ENCODE measurements around the gene UBL3. TPM values are rescaled to one million over a fixed set of nuclear protein-coding genes. Genes with fewer than 3 reads are reported as not detected.
A peak's percentile ranks its signal among the peaks of the same experiment; 100 is the strongest.

Gene UBL3
- total RNA-seq, 3 donors from 2014 or later, result 12.3 to 14.1 (median 14.1) TPM

DNA sequence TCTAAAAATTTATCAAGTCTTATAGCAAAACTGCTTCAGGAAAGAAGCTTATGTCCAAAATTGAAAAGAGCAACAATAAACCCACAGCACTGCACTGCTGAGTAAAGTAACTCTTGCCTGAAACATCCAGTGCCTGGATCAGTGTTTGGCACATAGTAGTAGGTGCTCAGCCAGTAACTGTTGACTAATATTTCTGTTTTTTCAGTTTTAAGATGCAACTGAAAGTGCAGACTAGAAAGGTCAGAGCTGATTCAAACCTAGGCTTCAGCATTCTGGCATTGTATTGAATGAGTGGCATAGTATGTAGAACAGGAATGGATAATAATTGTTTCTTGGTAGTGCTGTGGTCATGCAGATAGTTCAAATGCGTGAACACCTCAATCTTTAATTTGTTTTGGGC is 67.6 kb downstream of the UBL3 start:
- H3K4me1 Mint-ChIP-seq (ENCODE audit: low read depth), result peaks cover 27% of the 10 kb centered on the region
- DNase-seq, result no peak

DNA sequence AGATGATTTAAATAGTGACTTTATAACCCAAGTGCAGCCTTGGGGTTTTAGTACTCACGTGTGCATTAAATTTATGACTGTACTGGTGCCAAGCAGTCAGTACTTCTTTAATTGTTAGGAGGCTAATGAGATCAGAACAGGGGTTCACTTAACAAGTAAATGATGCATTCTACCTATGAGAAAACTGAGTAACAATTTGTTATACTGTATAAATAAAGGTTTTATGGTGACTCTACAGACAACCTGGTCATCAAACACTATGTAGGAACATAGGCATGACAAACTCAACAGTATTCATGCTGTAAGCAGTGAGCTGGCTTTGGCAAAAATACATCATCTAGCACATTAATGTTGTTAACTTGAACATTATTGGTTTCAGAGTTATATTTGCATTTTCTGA is 75.6 kb downstream of the UBL3 start:
- Mint-ChIP-seq H3K4me3 (no peak overlapping the region), H3K27me3 (ENCODE audit: low read depth) (no peaks in the 10 kb centered on the region), H3K9me3 (no peaks in the 10 kb centered on the region), H3K36me3 (ENCODE audit: insufficient read depth) (peaks cover 5% of the 10 kb centered on the region), H3K4me1 (ENCODE audit: low read depth) (peaks cover 4% of the 10 kb centered on the region)
- DNase-seq (no peak), ATAC-seq (peak in 1 of 2 donors; percentile 32)

More for the DNA sequence above, 67.6 kb downstream of the UBL3 start:
- no peak overlapping the region for H3K4me3 Mint-ChIP-seq
- H3K27me3 Mint-ChIP-seq (ENCODE audit: low read depth), result no peaks in the 10 kb centered on the region
- ATAC-seq, result peak; percentile 96 to 98
- H3K9me3 Mint-ChIP-seq, result no peaks in the 10 kb centered on the region
- no peaks in the 10 kb centered on the region for H3K36me3 Mint-ChIP-seq (ENCODE audit: insufficient read depth)

DNA sequence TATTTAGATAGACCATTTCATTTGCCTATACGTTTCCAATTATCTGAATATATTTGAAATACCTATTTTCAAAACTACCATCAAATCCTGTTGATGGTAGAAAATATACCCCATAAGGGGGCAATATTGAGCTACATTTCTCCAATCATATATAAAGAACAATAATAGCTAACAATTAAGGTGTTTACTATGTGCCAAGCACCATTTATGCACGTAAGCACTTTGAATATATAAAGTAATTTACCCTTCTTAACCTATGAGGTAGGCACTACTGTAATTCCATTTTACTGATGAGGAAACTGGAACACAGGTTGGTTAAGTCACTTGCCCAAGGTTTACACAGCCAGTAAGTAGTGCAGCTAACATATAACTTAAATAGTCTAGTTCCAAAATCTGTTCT is 79.2 kb downstream of the UBL3 start:
- Mint-ChIP-seq H3K36me3 (ENCODE audit: insufficient read depth) (peaks cover 8% of the 10 kb centered on the region), H3K4me1 (ENCODE audit: low read depth) (peaks cover 2% of the 10 kb centered on the region), H3K9me3 (no peaks in the 10 kb centered on the region), H3K4me3 (no peak overlapping the region), H3K27me3 (ENCODE audit: low read depth) (no peaks in the 10 kb centered on the region)
- no peak for DNase-seq
- no peak for ATAC-seq

DNA sequence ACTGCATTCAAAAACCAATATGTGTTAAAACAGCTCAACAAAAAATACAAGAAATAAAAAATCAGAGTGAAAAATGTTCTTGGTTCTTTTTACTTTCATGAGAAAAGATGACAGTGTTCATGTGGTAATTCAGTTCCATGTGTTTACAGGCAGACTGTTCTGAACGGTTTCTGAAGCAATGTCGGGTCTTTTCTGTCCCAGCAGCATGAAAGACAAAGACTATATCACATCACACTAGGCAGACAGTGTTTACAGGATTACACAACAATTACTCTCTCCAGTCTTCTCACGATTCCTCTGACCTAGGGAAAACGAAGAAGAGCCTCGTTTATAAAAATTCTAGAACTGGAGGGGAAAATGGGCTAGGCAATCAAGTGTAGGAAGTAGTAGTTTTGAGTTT is 83.4 kb downstream of the UBL3 start:
- Mint-ChIP-seq H3K27me3 (ENCODE audit: low read depth) (no peaks in the 10 kb centered on the region), H3K4me1 (ENCODE audit: low read depth) (peaks cover 17% of the 10 kb centered on the region), H3K36me3 (ENCODE audit: insufficient read depth) (peaks cover 7% of the 10 kb centered on the region), H3K4me3 (no peak overlapping the region), H3K9me3 (no peaks in the 10 kb centered on the region)
- ATAC-seq, result no peak
- no peak for DNase-seq

DNA sequence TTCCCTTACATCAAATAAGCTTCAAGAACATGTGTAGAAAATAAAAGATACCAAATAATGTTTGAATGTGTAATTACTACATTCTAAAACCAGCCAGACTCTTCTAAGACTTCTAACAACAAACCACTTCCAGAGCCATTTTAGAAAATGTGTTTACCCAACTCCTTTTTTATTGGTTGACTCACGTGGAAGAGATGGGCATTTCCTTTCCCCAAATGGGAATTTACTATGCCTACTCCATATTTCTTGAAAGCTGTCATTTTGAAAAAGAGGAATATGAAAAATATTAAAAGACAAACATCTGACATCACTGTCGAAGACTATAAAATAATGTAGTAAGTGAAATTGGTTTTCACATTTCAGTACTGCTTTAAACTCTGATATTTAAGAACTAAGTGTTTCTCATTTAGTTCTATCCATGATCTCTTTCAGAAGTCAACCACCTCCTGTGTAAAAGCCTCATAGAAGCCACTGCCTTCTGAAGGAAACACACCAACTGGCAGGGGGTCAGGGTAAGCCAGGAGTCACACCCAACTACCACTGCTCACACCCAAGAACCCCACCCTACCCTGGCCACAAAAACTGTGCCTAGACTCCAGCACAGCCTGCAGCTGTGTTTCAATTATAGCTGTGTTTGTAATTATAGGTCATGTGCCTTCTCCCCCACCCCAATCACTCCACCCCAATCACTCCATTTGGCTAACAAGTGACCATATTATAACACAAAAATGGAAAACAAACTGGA is 86.8 kb downstream of the UBL3 start:
- ATAC-seq (peak in 1 of 2 donors; percentile 21), DNase-seq (no peak)
- H3K36me3 Mint-ChIP-seq (ENCODE audit: insufficient read depth), result peaks cover 7% of the 10 kb centered on the region
- H3K4me3 Mint-ChIP-seq, result no peak overlapping the region
- H3K4me1 Mint-ChIP-seq (ENCODE audit: low read depth), result peaks cover 25% of the 10 kb centered on the region
- no peaks in the 10 kb centered on the region for H3K27me3 Mint-ChIP-seq (ENCODE audit: low read depth)
- peaks cover 8% of the 10 kb centered on the region for H3K9me3 Mint-ChIP-seq

DNA sequence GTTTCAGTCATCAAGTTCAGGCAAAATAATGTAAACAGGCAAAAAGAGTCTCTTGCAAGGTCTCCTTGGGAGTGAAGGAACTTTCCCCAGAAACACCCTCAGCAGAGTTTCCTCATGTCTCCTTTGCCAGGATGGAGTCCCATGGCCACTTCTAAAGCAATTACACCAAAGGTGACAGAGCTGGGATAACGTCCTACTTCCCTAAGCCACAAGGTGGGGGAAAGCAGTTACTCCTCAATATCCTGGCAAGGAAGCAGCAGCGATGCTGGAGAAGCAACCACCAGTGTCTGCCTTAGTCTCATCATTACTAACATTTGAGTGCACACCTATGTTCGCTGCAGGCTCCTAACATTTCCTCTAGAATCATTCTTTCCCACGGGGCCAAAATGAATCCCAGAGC is 88.6 kb downstream of the UBL3 start:
- ATAC-seq, result no peak
- Mint-ChIP-seq H3K36me3 (ENCODE audit: insufficient read depth) (peaks cover 4% of the 10 kb centered on the region), H3K4me1 (ENCODE audit: low read depth) (peaks cover 28% of the 10 kb centered on the region), H3K9me3 (peaks cover 8% of the 10 kb centered on the region), H3K27me3 (ENCODE audit: low read depth) (no peaks in the 10 kb centered on the region), H3K4me3 (no peak overlapping the region)
- no peak for DNase-seq

DNA sequence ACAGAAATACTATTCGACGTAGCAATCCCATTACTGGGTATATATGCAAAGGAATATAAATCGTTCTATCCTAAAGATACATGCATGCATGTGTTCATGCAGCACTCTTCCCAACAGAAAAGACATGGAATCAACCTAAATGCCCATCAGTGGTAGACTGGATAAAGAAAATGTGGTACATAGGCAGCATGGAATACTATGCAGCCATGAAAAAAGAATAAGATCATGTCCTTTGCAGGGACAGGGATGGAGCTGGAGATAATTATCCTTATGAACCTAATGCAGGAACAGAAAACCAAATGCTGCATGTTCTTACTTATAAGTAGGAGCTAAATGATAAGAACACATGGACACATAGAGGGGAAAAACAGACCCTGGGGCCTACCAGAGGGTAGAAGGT is 89.3 kb downstream of the UBL3 start:
- no peak for ATAC-seq

DNA sequence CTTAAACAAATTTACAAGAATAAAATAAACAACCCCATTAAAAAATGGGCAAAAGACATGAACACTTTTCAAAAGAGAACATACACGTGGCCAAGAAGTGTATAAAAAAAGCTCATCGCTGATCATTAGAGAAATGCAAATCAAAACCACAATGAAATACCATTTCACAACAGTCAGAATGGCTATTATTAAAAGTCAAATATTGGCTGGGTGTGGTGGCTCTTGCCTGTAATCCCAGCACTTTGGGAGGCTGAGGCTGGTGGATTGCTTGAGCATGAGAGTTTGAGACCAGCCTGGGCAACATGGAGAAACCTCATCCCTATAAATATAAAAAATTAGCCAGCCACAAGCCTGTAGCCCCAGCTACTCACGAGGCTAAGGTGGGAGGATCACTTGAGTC is 89.9 kb downstream of the UBL3 start:
- Mint-ChIP-seq H3K4me1 (ENCODE audit: low read depth) (peaks cover 28% of the 10 kb centered on the region), H3K9me3 (peaks cover 8% of the 10 kb centered on the region), H3K4me3 (no peak overlapping the region), H3K36me3 (ENCODE audit: insufficient read depth) (peaks cover 2% of the 10 kb centered on the region), H3K27me3 (ENCODE audit: low read depth) (no peaks in the 10 kb centered on the region)
- ATAC-seq, result no peak
- no peak for DNase-seq

More for the DNA sequence above, 89.3 kb downstream of the UBL3 start:
- no peak for DNase-seq
- Mint-ChIP-seq H3K4me1 (ENCODE audit: low read depth) (peaks cover 28% of the 10 kb centered on the region), H3K9me3 (peaks cover 8% of the 10 kb centered on the region), H3K27me3 (ENCODE audit: low read depth) (no peaks in the 10 kb centered on the region), H3K4me3 (no peak overlapping the region), H3K36me3 (ENCODE audit: insufficient read depth) (peaks cover 2% of the 10 kb centered on the region)

DNA sequence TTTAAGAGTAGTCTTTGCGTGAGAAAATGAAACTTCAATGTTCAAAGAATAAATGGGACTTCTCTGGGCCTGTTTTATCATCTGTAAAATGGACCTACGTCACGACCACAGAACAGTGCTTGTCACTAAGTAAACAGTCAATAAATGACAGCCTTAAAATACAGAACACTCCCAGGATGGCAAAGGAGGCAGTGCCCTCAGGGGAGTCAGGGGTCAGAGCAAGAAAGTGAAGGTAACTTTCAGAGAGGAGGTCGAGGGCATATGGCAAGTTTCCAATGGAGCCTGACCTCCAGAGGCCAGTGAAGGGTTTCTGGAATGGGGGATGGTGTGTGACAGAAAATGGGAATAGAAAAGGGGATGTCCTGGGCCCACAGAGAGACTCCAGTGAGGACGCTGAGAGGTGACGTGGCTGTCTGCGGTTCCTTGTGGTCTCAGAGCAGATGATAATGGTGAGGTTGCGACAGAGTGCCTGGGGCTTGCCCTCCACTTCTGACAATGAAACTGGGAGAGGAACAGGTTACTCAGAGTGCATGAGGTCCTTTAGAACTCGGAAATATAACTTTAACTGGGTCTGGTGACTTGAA is 91.8 kb downstream of the UBL3 start:
- H3K27me3 Mint-ChIP-seq (ENCODE audit: low read depth), result peaks cover 2% of the 10 kb centered on the region
- peak overlapping the region; percentile 24 for H3K4me3 Mint-ChIP-seq
- DNase-seq (peak; percentile 50), ATAC-seq (peak; percentile 96 to 98)
- peaks cover 8% of the 10 kb centered on the region for H3K9me3 Mint-ChIP-seq
- peaks cover 17% of the 10 kb centered on the region for H3K4me1 Mint-ChIP-seq (ENCODE audit: low read depth)
- H3K36me3 Mint-ChIP-seq (ENCODE audit: insufficient read depth), result no peaks in the 10 kb centered on the region

DNA sequence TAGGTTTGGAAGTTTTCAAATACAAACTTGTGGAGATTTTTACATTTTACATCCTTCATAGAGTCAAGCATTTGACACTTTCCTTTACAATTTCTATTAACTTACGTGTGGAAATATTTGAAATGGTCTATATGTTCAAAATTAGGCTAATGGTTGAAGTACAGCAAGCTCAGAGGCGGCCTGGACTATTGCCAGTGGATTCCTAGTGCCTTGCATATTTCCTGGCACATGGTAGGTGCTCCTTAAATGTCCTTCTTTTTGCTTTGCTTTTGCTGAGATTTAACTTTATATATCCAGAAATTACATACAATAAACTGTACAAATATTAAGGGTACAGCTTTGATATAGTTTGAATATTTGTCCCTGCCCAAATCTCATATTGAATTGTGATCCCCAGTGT is 93.9 kb downstream of the UBL3 start:
- Mint-ChIP-seq H3K4me1 (ENCODE audit: low read depth) (peaks cover 11% of the 10 kb centered on the region), H3K9me3 (peaks cover 8% of the 10 kb centered on the region), H3K27me3 (ENCODE audit: low read depth) (peaks cover 2% of the 10 kb centered on the region), H3K36me3 (ENCODE audit: insufficient read depth) (no peaks in the 10 kb centered on the region), H3K4me3 (no peak overlapping the region)
- DNase-seq (no peak), ATAC-seq (no peak)

DNA sequence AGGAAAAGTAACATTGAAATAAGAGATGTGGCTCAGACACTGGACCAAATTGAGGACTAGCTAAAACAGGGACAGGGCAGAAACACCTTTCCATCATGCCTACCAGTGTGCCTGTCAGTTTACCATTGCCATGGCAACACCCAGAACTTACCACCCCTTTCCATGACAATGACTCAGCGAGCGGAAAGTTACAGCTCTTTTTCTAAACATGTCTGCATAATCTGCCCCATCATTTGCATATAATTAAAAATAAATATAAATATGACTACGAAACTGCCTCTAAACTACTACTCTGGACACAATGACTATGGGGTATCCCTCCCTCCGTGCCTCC is 96.0 kb downstream of the UBL3 start:
- Mint-ChIP-seq H3K4me3 (no peak overlapping the region), H3K36me3 (ENCODE audit: insufficient read depth) (no peaks in the 10 kb centered on the region), H3K9me3 (no peaks in the 10 kb centered on the region), H3K4me1 (ENCODE audit: low read depth) (peaks cover 11% of the 10 kb centered on the region), H3K27me3 (ENCODE audit: low read depth) (peaks cover 9% of the 10 kb centered on the region)
- no peak for DNase-seq
- no peak for ATAC-seq

DNA sequence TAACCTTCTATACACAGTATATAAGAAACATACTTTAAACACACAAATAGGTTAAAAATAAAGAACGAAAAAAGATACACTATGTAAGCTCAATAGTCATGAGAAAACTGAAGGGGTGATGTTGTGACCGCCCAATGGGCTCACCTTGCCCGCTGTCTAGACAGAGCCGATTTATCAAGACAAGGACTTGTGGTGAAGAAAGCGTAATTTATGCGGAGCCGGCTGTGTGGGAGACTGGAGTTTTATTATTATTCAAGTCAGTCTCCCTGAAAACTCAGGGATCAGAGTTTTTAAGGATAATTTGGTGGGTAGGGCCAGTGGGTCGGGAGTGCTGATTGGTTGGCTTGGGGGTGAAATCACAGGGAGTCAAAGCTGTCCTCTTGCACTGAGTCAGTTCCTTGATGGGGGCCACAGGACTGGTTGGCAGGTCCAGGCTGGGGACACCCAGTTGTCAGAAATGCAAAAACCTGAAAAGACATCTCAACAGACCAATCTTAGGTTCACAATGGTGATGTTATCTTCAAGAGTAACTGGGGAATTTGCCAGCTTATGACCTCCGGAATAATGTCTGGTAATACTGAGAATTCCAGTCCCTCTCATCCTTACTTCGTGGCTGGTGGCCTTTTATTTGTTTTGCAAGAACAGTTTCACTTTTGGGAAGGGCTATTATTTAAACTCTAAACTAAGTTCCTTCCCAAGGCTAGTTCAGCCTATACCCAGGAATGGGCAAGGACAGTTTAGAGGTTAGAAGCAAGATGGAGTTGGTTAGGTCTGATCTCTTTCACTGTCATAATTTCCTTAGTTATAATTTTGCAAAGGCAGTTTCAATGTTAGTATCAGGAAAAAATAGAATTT is 96.6 kb downstream of the UBL3 start:
- Mint-ChIP-seq H3K27me3 (ENCODE audit: low read depth) (peaks cover 9% of the 10 kb centered on the region), H3K4me1 (ENCODE audit: low read depth) (peaks cover 5% of the 10 kb centered on the region), H3K4me3 (no peak overlapping the region), H3K36me3 (ENCODE audit: insufficient read depth) (no peaks in the 10 kb centered on the region), H3K9me3 (no peaks in the 10 kb centered on the region)
- ATAC-seq, result no peak
- no peak for DNase-seq

DNA sequence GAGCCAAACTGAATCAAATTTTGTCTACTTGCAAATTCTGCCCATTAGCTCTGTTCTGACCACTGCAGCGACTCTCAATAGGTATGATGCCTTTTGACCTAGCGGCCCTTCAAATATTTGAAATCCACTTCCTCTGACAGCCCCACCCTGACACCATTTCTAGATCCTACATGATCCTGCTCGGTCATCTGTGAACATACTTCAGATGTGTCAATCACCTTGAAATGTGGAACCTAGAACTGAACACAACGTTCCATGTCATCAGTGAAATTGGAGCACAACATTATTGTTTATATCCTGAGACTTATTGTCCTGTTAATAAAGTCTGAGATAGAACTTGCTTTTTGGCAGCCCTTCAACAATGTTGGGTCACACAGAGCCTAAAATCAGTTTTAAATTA is 98.2 kb downstream of the UBL3 start:
- Mint-ChIP-seq H3K9me3 (no peaks in the 10 kb centered on the region), H3K4me1 (ENCODE audit: low read depth) (no peaks in the 10 kb centered on the region), H3K4me3 (no peak overlapping the region), H3K36me3 (ENCODE audit: insufficient read depth) (no peaks in the 10 kb centered on the region), H3K27me3 (ENCODE audit: low read depth) (peaks cover 9% of the 10 kb centered on the region)
- DNase-seq (no peak), ATAC-seq (no peak)

DNA sequence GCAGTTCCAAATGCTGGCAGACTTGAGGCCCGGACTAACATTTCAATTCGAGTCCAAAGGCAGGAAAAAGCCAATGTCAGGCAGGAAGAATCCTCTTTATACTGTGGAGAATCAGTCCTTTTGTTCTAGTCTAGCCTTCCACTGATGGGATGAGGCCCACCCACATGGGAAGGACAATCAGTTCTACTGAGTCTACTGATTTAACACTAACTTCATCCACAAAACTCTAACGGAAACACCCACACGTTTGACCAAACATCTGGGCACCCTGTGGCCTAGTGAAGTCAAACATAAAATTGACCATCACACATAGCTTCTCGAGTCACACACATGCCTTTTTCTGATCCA is 100.3 kb downstream of the UBL3 start:
- no peaks in the 10 kb centered on the region for H3K36me3 Mint-ChIP-seq (ENCODE audit: insufficient read depth)
- peaks cover 9% of the 10 kb centered on the region for H3K27me3 Mint-ChIP-seq (ENCODE audit: low read depth)
- ATAC-seq, result no peak
- DNase-seq, result no peak
- H3K4me1 Mint-ChIP-seq (ENCODE audit: low read depth), result no peaks in the 10 kb centered on the region
- no peak overlapping the region for H3K4me3 Mint-ChIP-seq
- no peaks in the 10 kb centered on the region for H3K9me3 Mint-ChIP-seq
